ENCODE results near the gene PRDM16. TPM values are rescaled to one million over a fixed set of nuclear protein-coding genes. Genes with fewer than 3 reads are reported as not detected.

Gene PRDM16
- total and polyA plus RNA-seq, 2 of the 13 experiments (the other 11 are each of a cell fraction or from before 2014, with no cell fraction given), result 0.15 to 0.81 TPM

DNA sequence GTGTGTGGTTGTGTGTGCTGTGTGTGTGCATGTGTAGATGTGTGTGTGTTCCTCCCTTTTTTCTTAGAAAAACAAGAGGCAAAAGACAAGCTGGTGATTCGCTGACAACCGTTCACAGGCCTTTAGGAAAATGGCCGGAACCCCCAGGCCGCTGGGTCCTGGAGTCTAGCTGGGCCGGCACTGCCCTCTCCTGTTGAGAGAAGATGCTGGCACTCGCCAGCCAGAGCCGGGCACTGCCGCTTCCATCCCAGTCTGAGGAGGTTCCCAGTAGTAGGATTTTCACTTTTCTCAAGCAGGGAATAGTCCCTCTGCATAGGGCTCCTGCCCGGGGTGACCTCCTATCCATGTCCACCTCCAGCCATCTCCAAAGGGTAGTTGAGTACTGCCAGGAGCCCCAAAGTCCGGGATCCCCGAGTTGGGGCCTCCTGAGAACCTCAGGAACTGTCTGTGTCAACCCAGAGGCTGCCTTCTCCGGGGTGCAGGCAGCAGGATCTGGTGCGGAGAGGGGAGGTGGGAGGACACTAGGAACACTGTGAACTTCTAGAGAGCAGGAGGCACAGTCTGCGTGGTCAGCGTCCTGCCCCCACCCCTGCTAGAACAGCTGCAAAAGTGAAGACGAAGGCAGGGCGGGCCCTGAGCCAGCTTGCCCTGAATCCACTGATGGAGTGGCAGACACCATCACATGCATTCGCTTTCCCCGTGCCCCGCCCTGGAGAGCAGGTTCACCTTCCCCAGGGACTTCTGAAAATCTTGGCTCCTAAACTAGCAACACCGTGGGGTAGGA, 341.3 kb downstream of the PRDM16 start (continued):
- TF ChIP-seq, protein P1, sequence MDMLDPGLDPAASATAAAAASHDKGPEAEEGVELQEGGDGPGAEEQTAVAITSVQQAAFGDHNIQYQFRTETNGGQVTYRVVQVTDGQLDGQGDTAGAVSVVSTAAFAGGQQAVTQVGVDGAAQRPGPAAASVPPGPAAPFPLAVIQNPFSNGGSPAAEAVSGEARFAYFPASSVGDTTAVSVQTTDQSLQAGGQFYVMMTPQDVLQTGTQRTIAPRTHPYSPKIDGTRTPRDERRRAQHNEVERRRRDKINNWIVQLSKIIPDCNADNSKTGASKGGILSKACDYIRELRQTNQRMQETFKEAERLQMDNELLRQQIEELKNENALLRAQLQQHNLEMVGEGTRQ (IDR thresholded peaks at IDR 0.05; ENCODE audit: low read depth, low read length), result no peak
- TF ChIP-seq, protein P1 (CRISPR knock-in tag; IDR thresholded peaks at IDR 0.05; ENCODE audit: borderline replicate concordance), result no peak
- 0 out of 2 replicates have a peak, but pooled peaks have one; percentile 44 for TF ChIP-seq HOXA3 (CRISPR knock-in tag; IDR thresholded peaks at IDR 0.05)
- no peak for TF ChIP-seq ARID2 (CRISPR knock-in tag; IDR thresholded peaks at IDR 0.05; ENCODE audit: borderline replicate concordance)
- TF ChIP-seq TBX2 (CRISPR knock-in tag; IDR thresholded peaks at IDR 0.05; ENCODE audit: borderline replicate concordance), result peak; percentile 55; the same call in 1 of the 2 replicates
- TF ChIP-seq ZFY (CRISPR knock-in tag; IDR thresholded peaks at IDR 0.05), result peak; percentile 34; the same call in 1 of the 2 replicates
- no peak for TF ChIP-seq XBP1 (CRISPR knock-in tag; IDR thresholded peaks at IDR 0.05)
- no peak for TF ChIP-seq ZNF33A (CRISPR knock-in tag; IDR thresholded peaks at IDR 0.05; ENCODE audit: borderline replicate concordance)
- TF ChIP-seq ZNF232 (CRISPR knock-in tag; IDR thresholded peaks at IDR 0.05; ENCODE audit: borderline replicate concordance), result no peak
- no peak for TF ChIP-seq SOX5 (CRISPR knock-in tag; IDR thresholded peaks at IDR 0.05; ENCODE audit: borderline replicate concordance)
- TF ChIP-seq FOXA3 (CRISPR knock-in tag; IDR thresholded peaks at IDR 0.05), result no peak
- 0 out of 2 replicates have a peak, but pooled peaks have one; percentile 20 for TF ChIP-seq ARNT2 (CRISPR knock-in tag; IDR thresholded peaks at IDR 0.05; ENCODE audit: low read depth)
- no peak for TF ChIP-seq KLF13 (CRISPR knock-in tag; IDR thresholded peaks at IDR 0.05)
- no peak for TF ChIP-seq SP2 (CRISPR knock-in tag; IDR thresholded peaks at IDR 0.05)
- peak; percentile 53; the same call in 1 of the 2 replicates for TF ChIP-seq SALL1 (CRISPR knock-in tag; IDR thresholded peaks at IDR 0.05)
- TF ChIP-seq, protein P2, sequence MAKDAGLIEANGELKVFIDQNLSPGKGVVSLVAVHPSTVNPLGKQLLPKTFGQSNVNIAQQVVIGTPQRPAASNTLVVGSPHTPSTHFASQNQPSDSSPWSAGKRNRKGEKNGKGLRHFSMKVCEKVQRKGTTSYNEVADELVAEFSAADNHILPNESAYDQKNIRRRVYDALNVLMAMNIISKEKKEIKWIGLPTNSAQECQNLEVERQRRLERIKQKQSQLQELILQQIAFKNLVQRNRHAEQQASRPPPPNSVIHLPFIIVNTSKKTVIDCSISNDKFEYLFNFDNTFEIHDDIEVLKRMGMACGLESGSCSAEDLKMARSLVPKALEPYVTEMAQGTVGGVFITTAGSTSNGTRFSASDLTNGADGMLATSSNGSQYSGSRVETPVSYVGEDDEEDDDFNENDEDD (CRISPR knock-in tag; IDR thresholded peaks at IDR 0.05; ENCODE audit: borderline replicate concordance), result no peak
- TF ChIP-seq ZNF652 (CRISPR knock-in tag; IDR thresholded peaks at IDR 0.05; ENCODE audit: borderline replicate concordance, low read depth), result no peak
- TF ChIP-seq ZBTB38 (CRISPR knock-in tag; IDR thresholded peaks at IDR 0.05), result peak; percentile 49; the same call in 1 of the 2 replicates
- TF ChIP-seq FOSL1 (CRISPR knock-in tag; IDR thresholded peaks at IDR 0.05; ENCODE audit: borderline replicate concordance), result no peak
- TF ChIP-seq YY1 (IDR thresholded peaks at IDR 0.05; ENCODE audit: insufficient read depth, insufficient replicate concordance, low read depth, low read length), result peak; percentile 86
- TF ChIP-seq POLR2AphosphoS2 (IDR thresholded peaks at IDR 0.05; ENCODE audit: low read depth, low read length), result no peak
- TF ChIP-seq NAIF1 (CRISPR knock-in tag; IDR thresholded peaks at IDR 0.05; ENCODE audit: borderline replicate concordance), result no peak
- TF ChIP-seq ZNF501 (CRISPR knock-in tag; IDR thresholded peaks at IDR 0.05), result peak; percentile 23; the same call in 1 of the 2 replicates
- TF ChIP-seq, protein P3, sequence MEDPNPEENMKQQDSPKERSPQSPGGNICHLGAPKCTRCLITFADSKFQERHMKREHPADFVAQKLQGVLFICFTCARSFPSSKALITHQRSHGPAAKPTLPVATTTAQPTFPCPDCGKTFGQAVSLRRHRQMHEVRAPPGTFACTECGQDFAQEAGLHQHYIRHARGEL (CRISPR knock-in tag; IDR thresholded peaks at IDR 0.05), result no peak
- peak; percentile 52 for TF ChIP-seq XRCC5 (optimal IDR thresholded peaks at IDR 0.05; ENCODE audit: low read length)
- TF ChIP-seq EED (CRISPR knock-in tag; IDR thresholded peaks at IDR 0.05), result 0 out of 2 replicates have a peak, but pooled peaks have one; percentile 53
- TF ChIP-seq MXI1 (IDR thresholded peaks at IDR 0.05; ENCODE audit: borderline replicate concordance, low read depth, low read length), result no peak
- no peak for TF ChIP-seq ZNF724P (CRISPR knock-in tag; IDR thresholded peaks at IDR 0.05; ENCODE audit: borderline replicate concordance)
- TF ChIP-seq MZF1 (CRISPR knock-in tag; IDR thresholded peaks at IDR 0.05; ENCODE audit: borderline replicate concordance), result no peak
